ENCODE measurements around the gene SNAPC4.

- no peak for TF ChIP-seq CTCF (IDR thresholded peaks at IDR 0.05)
- TF ChIP-seq POLR2A (IDR thresholded peaks at IDR 0.05), result no peak
- TF ChIP-seq POLR2AphosphoS5 (IDR thresholded peaks at IDR 0.05; ENCODE audit: insufficient read depth in 1 of 2, low read depth in 1 of 2), result no peak
Observed at GRCh38 chr9:136365775-136366222, 34.2 kb downstream of the SNAPC4 start.

Measured in vagina (tissue), 2 donors.